Mononuclear cell (primary cell): ENCODE results near the gene SLC8A3. TPM values are rescaled to one million over a fixed set of nuclear protein-coding genes. Genes with fewer than 3 reads are reported as not detected.
"Not testable (repeated sequence)": the region's sequence is repeated elsewhere in the genome, so short reads cannot be mapped to it uniquely, and the experiment has no call there.

ENCODE experiments used
- H3K27me3 ChIP-seq: 2 replicates; pipeline ENCODE4 v1.6.0; 2011; ENCODE audit warnings: low read length, control low read depth; ENCODE audit not compliant: insufficient read depth
- H3K4me1 ChIP-seq: 2 replicates; pipeline ENCODE4 v1.5.1; 2011; ENCODE audit warnings: mild to moderate bottlenecking, low read length, control low read depth; ENCODE audit not compliant: insufficient read depth
- H3K4me3 ChIP-seq: 2 replicates; pipeline ENCODE4 v1.5.1; 2011; ENCODE audit warnings: mild to moderate bottlenecking, low read length, moderate library complexity
- H3K9me3 ChIP-seq: 2 replicates; pipeline ENCODE4 v1.5.1; 2011; ENCODE audit warnings: low read depth, mild to moderate bottlenecking, control low read depth, low read length
- total RNA-seq: library from RNA; depleted of rRNA; stranded (reverse); fragments of >200 nt; gene quantifications from one replicate; pipeline ENCODE4 v1.2.3, GENCODE V29; 2012

The SLC8A3 gene
- 1.0 TPM for total RNA-seq

GRCh38 chr14:70188659-70189455 lies at the start of gene SLC8A3:
Gene SLC8A3, minus strand, starts transcription at chr14:70188951. Its CDS starts 20,529 bp downstream, at chr14:70168422.
- H3K4me3 ChIP-seq: peak within 1 kb of the TSS; percentile 13
- H3K4me1 ChIP-seq: peaks cover 32% of the 10 kb centered on the region
- H3K27me3 ChIP-seq: peaks cover 51% of the 10 kb centered on the region
- H3K9me3 ChIP-seq: no peaks in the 10 kb centered on the region

GRCh38 chr14:70237710-70238109 lies 49.0 kb upstream of the SLC8A3 start:
- Histone ChIP-seq H3K9me3 (no peaks in the 10 kb centered on the region), H3K4me1 (no peaks in the 10 kb centered on the region), H3K4me3 (no peak overlapping the region), H3K27me3 (peaks cover 3% of the 10 kb centered on the region)

GRCh38 chr14:70234066-70234950 lies 45.6 kb upstream of the SLC8A3 start:
- H3K9me3 ChIP-seq: no peaks in the 10 kb centered on the region
- H3K4me1 ChIP-seq: no peaks in the 10 kb centered on the region
- H3K27me3 ChIP-seq: no peaks in the 10 kb centered on the region
- H3K4me3 ChIP-seq: no peak overlapping the region

- not testable (repeated sequence) for H3K4me3 ChIP-seq, H3K4me1 ChIP-seq, H3K9me3 ChIP-seq, H3K27me3 ChIP-seq
These were observed 43.2 kb upstream of the SLC8A3 start for GRCh38 chr14:70231756-70232544.

- not testable (repeated sequence) for H3K27me3 ChIP-seq, H3K4me1 ChIP-seq, H3K9me3 ChIP-seq, H3K4me3 ChIP-seq
These were observed 41.3 kb upstream of the SLC8A3 start for GRCh38 chr14:70229877-70230640.

GRCh38 chr14:70213721-70214282 lies 25.1 kb upstream of the SLC8A3 start:
- H3K9me3 ChIP-seq: no peaks in the 10 kb centered on the region
- no peaks in the 10 kb centered on the region for H3K4me1 ChIP-seq
- H3K4me3 ChIP-seq: no peak overlapping the region
- peaks cover 4% of the 10 kb centered on the region for H3K27me3 ChIP-seq

- no peaks in the 10 kb centered on the region for H3K9me3 ChIP-seq
- H3K27me3 ChIP-seq: peaks cover 4% of the 10 kb centered on the region
- no peaks in the 10 kb centered on the region for H3K4me1 ChIP-seq
- H3K4me3 ChIP-seq: no peak overlapping the region
These were observed 24.0 kb upstream of the SLC8A3 start for GRCh38 chr14:70212752-70213151.

- Histone ChIP-seq H3K9me3 (no peaks in the 10 kb centered on the region), H3K27me3 (peaks cover 9% of the 10 kb centered on the region), H3K4me3 (no peak overlapping the region), H3K4me1 (no peaks in the 10 kb centered on the region)
These were observed 19.6 kb upstream of the SLC8A3 start for GRCh38 chr14:70208380-70208779.

- Histone ChIP-seq H3K4me1 (no peaks in the 10 kb centered on the region), H3K4me3 (no peak overlapping the region), H3K27me3 (peaks cover 26% of the 10 kb centered on the region), H3K9me3 (no peaks in the 10 kb centered on the region)
These were observed 14.9 kb upstream of the SLC8A3 start for GRCh38 chr14:70203686-70204085.

GRCh38 chr14:70201994-70202393 lies 13.2 kb upstream of the SLC8A3 start:
- H3K4me1 ChIP-seq: no peaks in the 10 kb centered on the region
- no peak overlapping the region for H3K4me3 ChIP-seq
- H3K9me3 ChIP-seq: no peaks in the 10 kb centered on the region
- peaks cover 23% of the 10 kb centered on the region for H3K27me3 ChIP-seq

GRCh38 chr14:70193396-70193795 lies 4.6 kb upstream of the SLC8A3 start:
- peaks cover 29% of the 10 kb centered on the region for H3K27me3 ChIP-seq
- H3K4me1 ChIP-seq: peaks cover 12% of the 10 kb centered on the region
- H3K9me3 ChIP-seq: no peaks in the 10 kb centered on the region
- no peak overlapping the region for H3K4me3 ChIP-seq

- no peaks in the 10 kb centered on the region for H3K9me3 ChIP-seq
- H3K27me3 ChIP-seq: peaks cover 33% of the 10 kb centered on the region
- H3K4me3 ChIP-seq: no peak overlapping the region
- H3K4me1 ChIP-seq: peaks cover 17% of the 10 kb centered on the region
These were observed 4.2 kb upstream of the SLC8A3 start for GRCh38 chr14:70192915-70193314.

GRCh38 chr14:70190156-70190555 lies 1.4 kb upstream of the SLC8A3 start:
- Histone ChIP-seq H3K4me1 (peaks cover 32% of the 10 kb centered on the region), H3K9me3 (no peaks in the 10 kb centered on the region), H3K27me3 (peaks cover 51% of the 10 kb centered on the region), H3K4me3 (no peak overlapping the region)

- Histone ChIP-seq H3K9me3 (no peaks in the 10 kb centered on the region), H3K4me3 (no peak overlapping the region), H3K27me3 (peaks cover 51% of the 10 kb centered on the region), H3K4me1 (peaks cover 32% of the 10 kb centered on the region)
These were observed 816 bp upstream of the SLC8A3 start for GRCh38 chr14:70189456-70190077.
